Adipocyte (in vitro differentiated cells): ENCODE results near the gene TPPP2.

Experiments
- DNase-seq: peaks from one replicate; pipeline ENCODE4 v3.0.0-alpha.2; 2015; ENCODE audit warnings: low read depth
- H3K27me3 ChIP-seq: replicated peaks from 2 replicates; pipeline ENCODE4 v1.7.0; 2013; ENCODE audit warnings: mild to moderate bottlenecking, low read length, moderate library complexity; ENCODE audit not compliant: control insufficient read depth, insufficient read depth
- H3K36me3 ChIP-seq: 2 replicates; pipeline ENCODE4 v1.7.0; 2013; ENCODE audit warnings: low read length, mild to moderate bottlenecking, moderate library complexity; ENCODE audit not compliant: control insufficient read depth, insufficient read depth, severe bottlenecking
- H3K4me1 ChIP-seq: 2 replicates; pipeline ENCODE4 v1.7.0; 2013; ENCODE audit warnings: mild to moderate bottlenecking, low read length, moderate library complexity; ENCODE audit not compliant: control insufficient read depth, insufficient read depth
- H3K4me3 ChIP-seq: 2 replicates; pipeline ENCODE4 v1.7.0; 2013; ENCODE audit warnings: mild to moderate bottlenecking, low read length, moderate library complexity
- H3K9ac ChIP-seq: 2 replicates; pipeline ENCODE4 v1.7.0; 2013; ENCODE audit warnings: mild to moderate bottlenecking, low read length, moderate library complexity
- H3K9me3 ChIP-seq: 2 replicates; pipeline ENCODE4 v1.7.0; 2013; ENCODE audit warnings: mild to moderate bottlenecking, low read length, moderate library complexity; ENCODE audit not compliant: control insufficient read depth

TPPP2 gene

GRCh38 chr14:21054123-21054767, 24.2 kb downstream of the TPPP2 start:
- Histone ChIP-seq H3K27me3 (no peaks in the 10 kb centered on the region), H3K36me3 (no peaks in the 10 kb centered on the region), H3K9ac (no peak overlapping the region), H3K4me1 (peaks cover 6% of the 10 kb centered on the region), H3K9me3 (no peaks in the 10 kb centered on the region), H3K4me3 (no peak overlapping the region)
- DNase-seq, result no peak

- H3K36me3 ChIP-seq, result no peaks in the 10 kb centered on the region
- H3K9ac ChIP-seq, result no peak overlapping the region
- H3K4me3 ChIP-seq, result no peak overlapping the region
- peaks cover 7% of the 10 kb centered on the region for H3K4me1 ChIP-seq
- no peak for DNase-seq
- no peaks in the 10 kb centered on the region for H3K9me3 ChIP-seq
- no peaks in the 10 kb centered on the region for H3K27me3 ChIP-seq
Observed at GRCh38 chr14:21054768-21055145, 24.7 kb downstream of the TPPP2 start.

- H3K27me3 ChIP-seq, result no peaks in the 10 kb centered on the region
- no peaks in the 10 kb centered on the region for H3K36me3 ChIP-seq
- no peak overlapping the region for H3K4me3 ChIP-seq
- no peak for DNase-seq
- H3K9ac ChIP-seq, result no peak overlapping the region
- H3K4me1 ChIP-seq, result peaks cover 15% of the 10 kb centered on the region
- H3K9me3 ChIP-seq, result no peaks in the 10 kb centered on the region
Observed at GRCh38 chr14:21055432-21056117, 25.6 kb downstream of the TPPP2 start.

- no peak for DNase-seq
- Histone ChIP-seq H3K4me3 (no peak overlapping the region), H3K9me3 (no peaks in the 10 kb centered on the region), H3K36me3 (no peaks in the 10 kb centered on the region), H3K4me1 (peaks cover 26% of the 10 kb centered on the region), H3K9ac (no peak overlapping the region), H3K27me3 (no peaks in the 10 kb centered on the region)
Observed at GRCh38 chr14:21056520-21057163, 26.6 kb downstream of the TPPP2 start.

GRCh38 chr14:21057803-21058675, 28.0 kb downstream of the TPPP2 start, which contains the start of gene RNASE8:
Gene RNASE8 (plus strand): TSS chr14:21057822. CDS start chr14:21057893, 71 bp downstream.
- Histone ChIP-seq H3K4me1 (peaks cover 38% of the 10 kb centered on the region), H3K36me3 (no peaks in the 10 kb centered on the region), H3K4me3 (no peak within 1 kb of the TSS), H3K27me3 (no peaks in the 10 kb centered on the region), H3K9ac (no peak within 1 kb of the TSS), H3K9me3 (no peaks in the 10 kb centered on the region)
- DNase-seq, result no peak

- no peaks in the 10 kb centered on the region for H3K9me3 ChIP-seq
- H3K4me3 ChIP-seq, result no peak overlapping the region
- no peaks in the 10 kb centered on the region for H3K36me3 ChIP-seq
- H3K4me1 ChIP-seq, result peaks cover 47% of the 10 kb centered on the region
- H3K9ac ChIP-seq, result no peak overlapping the region
- H3K27me3 ChIP-seq, result no peaks in the 10 kb centered on the region
- DNase-seq, result no peak
Observed at GRCh38 chr14:21058903-21059302, 28.9 kb downstream of the TPPP2 start.

GRCh38 chr14:21059842-21060613, 30.0 kb downstream of the TPPP2 start:
- Histone ChIP-seq H3K9me3 (no peaks in the 10 kb centered on the region), H3K36me3 (no peaks in the 10 kb centered on the region), H3K27me3 (no peaks in the 10 kb centered on the region), H3K4me3 (no peak overlapping the region), H3K4me1 (peaks cover 56% of the 10 kb centered on the region), H3K9ac (no peak overlapping the region)
- DNase-seq, result no peak

GRCh38 chr14:21060614-21061346, 30.8 kb downstream of the TPPP2 start:
- Histone ChIP-seq H3K4me3 (peak overlapping the region; percentile 40), H3K9me3 (no peaks in the 10 kb centered on the region), H3K9ac (no peak overlapping the region), H3K4me1 (peaks cover 59% of the 10 kb centered on the region), H3K36me3 (no peaks in the 10 kb centered on the region), H3K27me3 (no peaks in the 10 kb centered on the region)
- no peak for DNase-seq

- H3K36me3 ChIP-seq, result no peaks in the 10 kb centered on the region
- no peak for DNase-seq
- peak overlapping the region; percentile 40 for H3K4me3 ChIP-seq
- H3K9me3 ChIP-seq, result no peaks in the 10 kb centered on the region
- no peaks in the 10 kb centered on the region for H3K27me3 ChIP-seq
- no peak overlapping the region for H3K9ac ChIP-seq
- H3K4me1 ChIP-seq, result peaks cover 58% of the 10 kb centered on the region
Observed at GRCh38 chr14:21061347-21061668, 31.3 kb downstream of the TPPP2 start.

- H3K9ac ChIP-seq, result peak overlapping the region; percentile 67
- peak; percentile 50 for DNase-seq
Observed at GRCh38 chr14:21063479-21063878, 33.5 kb downstream of the TPPP2 start.

More at GRCh38 chr14:21063479-21063878, 33.5 kb downstream of the TPPP2 start:
- Histone ChIP-seq H3K4me3 (peak overlapping the region; percentile 61), H3K27me3 (no peaks in the 10 kb centered on the region), H3K4me1 (peaks cover 53% of the 10 kb centered on the region), H3K36me3 (no peaks in the 10 kb centered on the region), H3K9me3 (no peaks in the 10 kb centered on the region)
